HL-60 (cell line): ENCODE measurements around the gene ATP6V0D1.

ENCODE experiments used
- DNase-seq, 2 experiments: peaks; one replicate each; pipeline ENCODE4 v3.0.0-alpha.2; 2010 to 2020; ENCODE audit warnings: low read depth in 1 of 2, low spot score in 1 of 2
- H3K27ac ChIP-seq: fragments of 250-450 bp; sonication (Bioruptor Pico); replicated peaks from 2 replicates; pipeline ENCODE4 v1.5.1; 2020; ENCODE audit warnings: mild to moderate bottlenecking, moderate library complexity
- H3K27me3 ChIP-seq: fragments of 250-450 bp; sonication (Bioruptor Pico); 2 replicates; pipeline ENCODE4 v1.5.1; 2021; ENCODE audit warnings: mild to moderate bottlenecking, moderate library complexity; ENCODE audit not compliant: insufficient read depth, poor library complexity, severe bottlenecking
- H3K4me3 ChIP-seq: replicated peaks from 2 replicates; pipeline ENCODE4 v1.5.1; 2011; ENCODE audit warnings: mild to moderate bottlenecking, control low read depth, low read length; ENCODE audit not compliant: insufficient read depth
- GABPA ChIP-seq: IDR thresholded peaks from 2 replicates; pipeline ENCODE4 v1.6.1; 2012; ENCODE audit warnings: low read depth
- POLR2AphosphoS5 ChIP-seq: IDR thresholded peaks from 2 replicates; pipeline ENCODE4 v1.6.1; 2012; ENCODE audit warnings: low read depth
- SPI1 ChIP-seq: IDR thresholded peaks from 2 replicates; pipeline ENCODE4 v1.6.1; 2012; ENCODE audit warnings: low read depth, mild to moderate bottlenecking, borderline replicate concordance
- TF ChIP-seq, protein P1 (sequence below): IDR thresholded peaks from 2 replicates; pipeline ENCODE4 v1.6.1; 2012; ENCODE audit warnings: low read depth; ENCODE audit not compliant: insufficient replicate concordance
- TF ChIP-seq, protein P2 (sequence below): IDR thresholded peaks from one replicate; pipeline ENCODE4 v1.5.1; 2011; ENCODE audit warnings: low read length, control low read depth, inconsistent platforms; ENCODE audit not compliant: insufficient read depth

ATP6V0D1 gene

DNA sequence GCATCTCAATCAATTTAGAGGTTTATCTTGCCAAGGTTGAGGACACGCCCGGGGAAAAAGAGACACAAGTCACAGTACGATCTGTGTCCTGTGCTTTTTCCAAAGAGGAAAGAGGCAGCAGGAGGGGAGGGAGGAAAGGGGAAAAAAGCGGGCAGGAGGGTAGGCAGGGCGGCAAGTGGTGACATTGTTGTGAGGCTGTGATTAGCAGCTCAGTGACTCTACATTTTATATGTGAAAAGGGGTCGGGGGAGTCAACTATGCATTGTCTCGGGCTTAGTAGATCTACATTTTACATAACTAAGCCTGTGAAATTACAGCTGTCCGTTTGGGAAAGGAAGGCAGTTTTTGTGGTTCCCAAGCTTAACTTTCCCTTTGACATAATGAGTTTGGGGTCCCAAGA, 25.5 kb upstream of the ATP6V0D1 start:
- H3K4me3 ChIP-seq, result no peak overlapping the region
- TF ChIP-seq POLR2AphosphoS5, result no peak
- TF ChIP-seq, protein P1, sequence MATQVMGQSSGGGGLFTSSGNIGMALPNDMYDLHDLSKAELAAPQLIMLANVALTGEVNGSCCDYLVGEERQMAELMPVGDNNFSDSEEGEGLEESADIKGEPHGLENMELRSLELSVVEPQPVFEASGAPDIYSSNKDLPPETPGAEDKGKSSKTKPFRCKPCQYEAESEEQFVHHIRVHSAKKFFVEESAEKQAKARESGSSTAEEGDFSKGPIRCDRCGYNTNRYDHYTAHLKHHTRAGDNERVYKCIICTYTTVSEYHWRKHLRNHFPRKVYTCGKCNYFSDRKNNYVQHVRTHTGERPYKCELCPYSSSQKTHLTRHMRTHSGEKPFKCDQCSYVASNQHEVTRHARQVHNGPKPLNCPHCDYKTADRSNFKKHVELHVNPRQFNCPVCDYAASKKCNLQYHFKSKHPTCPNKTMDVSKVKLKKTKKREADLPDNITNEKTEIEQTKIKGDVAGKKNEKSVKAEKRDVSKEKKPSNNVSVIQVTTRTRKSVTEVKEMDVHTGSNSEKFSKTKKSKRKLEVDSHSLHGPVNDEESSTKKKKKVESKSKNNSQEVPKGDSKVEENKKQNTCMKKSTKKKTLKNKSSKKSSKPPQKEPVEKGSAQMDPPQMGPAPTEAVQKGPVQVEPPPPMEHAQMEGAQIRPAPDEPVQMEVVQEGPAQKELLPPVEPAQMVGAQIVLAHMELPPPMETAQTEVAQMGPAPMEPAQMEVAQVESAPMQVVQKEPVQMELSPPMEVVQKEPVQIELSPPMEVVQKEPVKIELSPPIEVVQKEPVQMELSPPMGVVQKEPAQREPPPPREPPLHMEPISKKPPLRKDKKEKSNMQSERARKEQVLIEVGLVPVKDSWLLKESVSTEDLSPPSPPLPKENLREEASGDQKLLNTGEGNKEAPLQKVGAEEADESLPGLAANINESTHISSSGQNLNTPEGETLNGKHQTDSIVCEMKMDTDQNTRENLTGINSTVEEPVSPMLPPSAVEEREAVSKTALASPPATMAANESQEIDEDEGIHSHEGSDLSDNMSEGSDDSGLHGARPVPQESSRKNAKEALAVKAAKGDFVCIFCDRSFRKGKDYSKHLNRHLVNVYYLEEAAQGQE, result no peak
- no peak for TF ChIP-seq GABPA
- TF ChIP-seq SPI1, result no peak
- TF ChIP-seq, protein P2, sequence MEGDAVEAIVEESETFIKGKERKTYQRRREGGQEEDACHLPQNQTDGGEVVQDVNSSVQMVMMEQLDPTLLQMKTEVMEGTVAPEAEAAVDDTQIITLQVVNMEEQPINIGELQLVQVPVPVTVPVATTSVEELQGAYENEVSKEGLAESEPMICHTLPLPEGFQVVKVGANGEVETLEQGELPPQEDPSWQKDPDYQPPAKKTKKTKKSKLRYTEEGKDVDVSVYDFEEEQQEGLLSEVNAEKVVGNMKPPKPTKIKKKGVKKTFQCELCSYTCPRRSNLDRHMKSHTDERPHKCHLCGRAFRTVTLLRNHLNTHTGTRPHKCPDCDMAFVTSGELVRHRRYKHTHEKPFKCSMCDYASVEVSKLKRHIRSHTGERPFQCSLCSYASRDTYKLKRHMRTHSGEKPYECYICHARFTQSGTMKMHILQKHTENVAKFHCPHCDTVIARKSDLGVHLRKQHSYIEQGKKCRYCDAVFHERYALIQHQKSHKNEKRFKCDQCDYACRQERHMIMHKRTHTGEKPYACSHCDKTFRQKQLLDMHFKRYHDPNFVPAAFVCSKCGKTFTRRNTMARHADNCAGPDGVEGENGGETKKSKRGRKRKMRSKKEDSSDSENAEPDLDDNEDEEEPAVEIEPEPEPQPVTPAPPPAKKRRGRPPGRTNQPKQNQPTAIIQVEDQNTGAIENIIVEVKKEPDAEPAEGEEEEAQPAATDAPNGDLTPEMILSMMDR, result no peak
- no peaks in the 10 kb centered on the region for H3K27me3 ChIP-seq
- no peak for DNase-seq
- H3K27ac ChIP-seq, result no peak overlapping the region

DNA sequence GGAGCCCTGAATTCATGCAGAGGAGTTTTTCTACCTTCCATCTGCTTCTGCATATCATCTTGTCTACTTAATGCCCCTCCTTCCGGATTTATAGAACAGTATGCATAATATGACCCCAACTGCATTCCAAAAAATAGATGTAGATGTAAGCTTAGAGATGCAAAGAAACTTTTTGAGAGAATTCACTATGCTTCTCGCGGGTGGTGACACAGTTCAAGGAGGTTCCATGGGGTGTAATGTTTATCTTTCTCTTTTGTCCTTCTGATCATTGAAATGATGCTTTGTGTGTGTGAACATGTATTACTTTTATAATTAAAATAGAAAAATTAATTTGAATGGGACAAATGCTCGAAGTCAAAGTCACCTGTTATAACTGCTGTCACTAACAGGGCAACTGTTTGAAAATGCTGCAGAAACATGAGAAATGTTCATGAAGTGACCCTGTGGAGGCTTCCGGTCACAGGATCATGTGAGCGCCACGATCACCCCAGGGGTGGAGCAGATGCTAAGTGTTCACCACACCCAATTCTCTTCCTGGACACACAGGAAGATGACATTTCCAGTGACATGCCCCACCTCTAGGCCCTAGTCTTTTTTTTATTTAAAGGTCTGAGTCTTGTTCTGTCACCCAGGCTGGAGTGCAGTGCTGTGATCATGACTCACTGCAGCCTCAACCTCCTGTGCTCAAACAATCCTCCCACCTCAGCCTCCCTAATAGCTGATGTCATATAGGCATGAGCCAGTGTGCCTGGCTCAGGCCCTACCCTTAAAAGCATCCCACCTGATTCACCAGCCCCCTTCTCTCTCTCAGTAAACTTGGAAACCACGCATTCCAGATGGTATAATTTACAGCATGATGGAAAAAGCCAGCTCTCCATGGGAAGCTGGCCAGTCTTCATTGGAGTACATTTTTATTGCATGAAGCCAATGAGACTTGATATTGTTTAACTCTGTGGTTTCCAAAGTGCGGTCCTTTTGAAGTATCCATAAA, 23.4 kb upstream of the ATP6V0D1 start:
- Histone ChIP-seq H3K27me3 (no peaks in the 10 kb centered on the region), H3K4me3 (no peak overlapping the region), H3K27ac (no peak overlapping the region)
- no peak for DNase-seq
- TF ChIP-seq, protein P2, result no peak
- TF ChIP-seq SPI1 (no peak), POLR2AphosphoS5 (no peak), GABPA (no peak)
- TF ChIP-seq, protein P1, result no peak

DNA sequence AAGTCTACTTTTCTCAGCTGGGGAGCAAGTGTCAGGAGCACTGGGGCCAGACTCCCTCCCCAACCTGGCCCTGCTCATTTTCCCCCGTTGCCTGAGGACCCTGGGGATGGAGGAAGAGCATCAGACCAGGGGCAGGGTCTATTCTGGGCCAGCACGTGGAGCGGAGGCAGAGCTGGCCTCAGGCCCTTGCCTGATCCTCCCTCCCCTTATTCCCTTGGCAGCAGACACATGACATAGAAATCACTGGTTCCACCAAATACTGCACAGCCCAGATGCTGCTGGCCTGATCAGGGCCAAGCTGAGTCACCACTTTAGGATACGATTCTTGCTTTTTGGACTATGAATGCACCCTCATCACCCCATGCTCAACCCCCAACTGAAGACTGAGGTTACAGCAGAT, 18.1 kb upstream of the ATP6V0D1 start:
- no peak for TF ChIP-seq SPI1
- TF ChIP-seq GABPA, result no peak
- TF ChIP-seq, protein P1, result no peak
- TF ChIP-seq POLR2AphosphoS5, result no peak
- TF ChIP-seq, protein P2, result no peak
- no peak for DNase-seq
- Histone ChIP-seq H3K27ac (no peak overlapping the region), H3K4me3 (no peak overlapping the region), H3K27me3 (no peaks in the 10 kb centered on the region)
